Epithelial cell of esophagus (primary cell): ENCODE measurements around the gene DMAC2.
"Not testable (repeated sequence)": the region's sequence is repeated elsewhere in the genome, so short reads cannot be mapped to it uniquely, and the experiment has no call there.

ENCODE experiments used
- DNase-seq: peaks from one replicate; pipeline ENCODE4 v3.0.0; 2010; ENCODE audit warnings: low read depth
- H3K4me3 ChIP-seq: 2 replicates; pipeline ENCODE4 v1.5.1; 2011; ENCODE audit warnings: mild to moderate bottlenecking, low read length, control low read depth
- TF ChIP-seq, protein P1 (sequence below): IDR thresholded peaks from 2 replicates; pipeline ENCODE4 v1.5.1; 2011; ENCODE audit warnings: low read depth, mild to moderate bottlenecking, low read length, control low read depth, inconsistent platforms; ENCODE audit not compliant: insufficient read depth; ENCODE audit errors: missing control alignments

DMAC2 gene

DNA sequence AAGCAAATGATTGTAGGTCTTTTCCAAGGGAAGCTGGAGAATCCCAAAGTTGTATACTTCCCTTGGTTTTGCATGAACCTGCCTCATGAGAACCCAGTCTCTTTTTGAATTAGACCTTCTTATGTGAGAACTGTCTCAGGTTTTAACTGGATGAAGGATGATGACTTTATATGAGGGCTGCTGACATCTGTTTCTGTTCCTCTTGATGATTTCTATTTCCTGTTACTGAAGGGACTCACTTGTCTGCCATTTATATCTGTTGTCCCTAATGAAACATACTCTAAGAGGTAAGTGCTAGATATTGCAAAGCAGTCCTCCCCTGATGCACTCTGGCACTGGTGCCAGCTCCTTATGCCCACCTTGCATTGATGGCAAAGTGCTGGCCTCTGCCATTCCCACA is 36.9 kb upstream of the DMAC2 start:
- H3K4me3 ChIP-seq: no peak overlapping the region
- DNase-seq: no peak
- TF ChIP-seq, protein P1, sequence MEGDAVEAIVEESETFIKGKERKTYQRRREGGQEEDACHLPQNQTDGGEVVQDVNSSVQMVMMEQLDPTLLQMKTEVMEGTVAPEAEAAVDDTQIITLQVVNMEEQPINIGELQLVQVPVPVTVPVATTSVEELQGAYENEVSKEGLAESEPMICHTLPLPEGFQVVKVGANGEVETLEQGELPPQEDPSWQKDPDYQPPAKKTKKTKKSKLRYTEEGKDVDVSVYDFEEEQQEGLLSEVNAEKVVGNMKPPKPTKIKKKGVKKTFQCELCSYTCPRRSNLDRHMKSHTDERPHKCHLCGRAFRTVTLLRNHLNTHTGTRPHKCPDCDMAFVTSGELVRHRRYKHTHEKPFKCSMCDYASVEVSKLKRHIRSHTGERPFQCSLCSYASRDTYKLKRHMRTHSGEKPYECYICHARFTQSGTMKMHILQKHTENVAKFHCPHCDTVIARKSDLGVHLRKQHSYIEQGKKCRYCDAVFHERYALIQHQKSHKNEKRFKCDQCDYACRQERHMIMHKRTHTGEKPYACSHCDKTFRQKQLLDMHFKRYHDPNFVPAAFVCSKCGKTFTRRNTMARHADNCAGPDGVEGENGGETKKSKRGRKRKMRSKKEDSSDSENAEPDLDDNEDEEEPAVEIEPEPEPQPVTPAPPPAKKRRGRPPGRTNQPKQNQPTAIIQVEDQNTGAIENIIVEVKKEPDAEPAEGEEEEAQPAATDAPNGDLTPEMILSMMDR: no peak

DNA sequence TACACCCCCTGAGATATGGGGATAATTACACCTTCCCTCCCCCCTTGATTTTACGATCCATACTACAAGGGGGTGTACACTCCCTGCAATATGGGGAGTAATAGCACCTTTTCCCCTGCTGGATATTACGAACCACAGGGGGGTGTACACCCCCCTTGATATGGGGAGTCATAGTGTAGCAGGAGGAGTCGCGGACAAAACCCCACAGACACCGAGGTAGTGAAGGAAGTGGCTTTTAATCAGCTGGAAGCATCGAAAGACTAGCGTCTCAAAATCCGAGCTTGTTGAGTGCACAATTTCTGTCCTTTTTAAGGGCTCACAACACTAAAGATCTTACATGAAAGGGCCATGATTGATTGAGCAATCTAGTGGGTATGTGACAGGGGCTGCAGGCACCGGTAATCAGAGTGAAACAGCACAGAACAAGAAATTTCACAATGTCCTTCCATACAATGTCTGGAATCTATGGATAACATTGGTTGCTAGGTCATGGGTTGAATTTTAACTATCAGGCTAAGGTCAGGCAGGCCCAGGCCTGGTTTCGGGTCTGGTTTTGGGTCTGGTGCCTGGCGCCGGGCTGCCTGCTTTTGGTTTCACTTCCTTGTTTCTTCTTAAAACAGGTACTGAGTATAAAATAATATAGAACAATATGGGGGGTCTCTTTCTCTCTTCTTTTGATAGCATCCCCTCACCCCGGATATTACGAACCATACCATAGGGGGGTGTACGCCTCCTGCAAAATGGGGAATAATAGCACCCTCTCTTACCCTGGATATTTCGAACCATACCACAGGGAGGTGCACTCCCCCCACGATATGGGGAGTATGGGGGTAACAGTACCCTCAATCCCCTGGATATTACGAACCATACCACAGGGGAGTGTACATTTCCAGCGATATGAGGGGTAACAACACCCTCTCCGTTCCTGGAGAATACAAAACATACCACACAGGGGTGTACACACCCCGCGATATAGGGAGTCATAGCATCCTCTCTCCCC is 23.8 kb upstream of the DMAC2 start:
- not testable (repeated sequence) for H3K4me3 ChIP-seq, DNase-seq

DNA sequence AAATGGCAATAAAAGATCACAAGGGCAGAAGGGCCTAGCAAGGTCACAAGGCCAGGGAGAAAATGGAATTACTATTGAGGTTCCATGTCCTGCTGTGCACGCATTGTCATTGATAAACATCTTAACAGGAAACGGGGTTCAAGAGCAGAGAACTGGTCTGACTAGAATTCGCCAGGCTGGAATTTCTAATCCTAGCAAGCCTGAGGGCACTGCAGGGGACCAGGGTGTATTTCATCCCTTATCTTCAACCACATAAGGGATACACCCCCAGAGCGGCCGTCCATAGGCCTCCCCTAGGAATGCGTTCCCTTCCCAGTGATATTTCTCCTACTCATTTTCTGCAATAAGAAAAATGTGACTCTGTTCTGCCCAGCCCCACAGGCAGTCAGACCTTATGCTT is 22.8 kb upstream of the DMAC2 start:
- TF ChIP-seq, protein P1: no peak
- no peak overlapping the region for H3K4me3 ChIP-seq
- DNase-seq: no peak

DNA sequence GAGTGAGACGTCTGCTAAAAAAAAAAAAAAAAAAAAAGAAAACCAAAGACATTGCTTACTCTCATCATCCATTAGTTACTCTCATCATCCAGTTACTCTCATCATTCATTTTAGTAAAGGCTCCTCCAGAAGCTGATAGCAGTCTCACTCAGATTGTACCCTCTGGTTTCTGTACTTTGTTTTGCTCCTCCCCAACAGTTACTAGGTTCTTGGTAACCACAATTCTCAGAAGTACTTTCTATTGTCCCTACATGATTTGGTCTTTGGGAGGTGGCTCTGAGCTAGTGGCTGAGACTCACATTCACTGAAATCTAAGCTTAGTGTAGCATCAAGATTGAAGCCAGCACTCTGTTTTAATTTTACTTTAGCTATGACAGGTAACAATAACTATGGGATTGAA is 17.5 kb upstream of the DMAC2 start:
- DNase-seq: no peak
- H3K4me3 ChIP-seq: no peak overlapping the region
- TF ChIP-seq, protein P1: no peak

DNA sequence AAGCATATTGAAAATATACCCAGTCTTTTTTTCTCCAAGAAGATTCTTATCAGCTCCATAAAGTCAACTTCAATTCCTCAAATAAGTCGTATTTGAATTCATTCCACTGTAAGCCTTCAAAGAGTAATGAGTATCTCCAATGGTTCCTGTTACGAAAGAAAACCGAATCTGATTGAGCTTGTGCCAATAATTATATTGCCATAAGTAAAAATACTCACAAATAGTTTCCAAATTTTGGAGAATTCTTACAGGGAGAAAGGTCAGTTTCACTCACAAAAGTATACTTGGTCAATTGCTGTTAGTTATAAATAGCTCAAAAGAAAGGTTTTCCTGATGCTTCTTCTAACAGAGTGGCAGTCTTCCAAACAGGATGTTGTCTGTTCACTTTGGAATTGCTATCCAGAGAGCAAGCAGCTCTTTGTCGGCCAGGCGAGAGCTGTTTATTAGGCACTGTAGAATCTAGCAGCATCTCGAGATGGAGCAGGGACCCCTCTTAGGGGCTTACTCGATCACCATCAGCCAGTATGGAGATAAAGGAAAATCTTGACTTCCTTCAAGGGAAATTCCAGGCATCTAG is 16.7 kb upstream of the DMAC2 start:
- TF ChIP-seq, protein P1: no peak
- DNase-seq: no peak
- no peak overlapping the region for H3K4me3 ChIP-seq

DNA sequence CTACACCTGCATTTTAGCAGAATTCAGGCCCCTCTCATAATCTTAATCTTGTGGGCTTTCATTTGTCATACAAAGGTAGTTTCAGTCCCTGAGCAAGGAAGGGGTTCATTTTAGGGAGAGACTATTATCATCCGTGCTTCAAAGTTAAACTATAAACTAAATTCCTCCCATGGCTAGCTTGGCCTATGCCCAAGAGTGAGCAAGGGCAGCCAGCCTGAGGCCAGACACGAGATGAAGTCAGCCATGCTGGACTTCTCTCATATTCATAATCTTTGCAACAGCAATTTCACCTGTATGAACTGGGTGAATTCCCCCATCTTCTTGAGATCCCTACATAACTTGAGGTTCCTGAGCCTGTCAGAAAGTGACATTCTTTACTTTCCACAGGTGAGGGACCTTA is 16.2 kb upstream of the DMAC2 start:
- no peak overlapping the region for H3K4me3 ChIP-seq
- no peak for DNase-seq
- TF ChIP-seq, protein P1: no peak

DNA sequence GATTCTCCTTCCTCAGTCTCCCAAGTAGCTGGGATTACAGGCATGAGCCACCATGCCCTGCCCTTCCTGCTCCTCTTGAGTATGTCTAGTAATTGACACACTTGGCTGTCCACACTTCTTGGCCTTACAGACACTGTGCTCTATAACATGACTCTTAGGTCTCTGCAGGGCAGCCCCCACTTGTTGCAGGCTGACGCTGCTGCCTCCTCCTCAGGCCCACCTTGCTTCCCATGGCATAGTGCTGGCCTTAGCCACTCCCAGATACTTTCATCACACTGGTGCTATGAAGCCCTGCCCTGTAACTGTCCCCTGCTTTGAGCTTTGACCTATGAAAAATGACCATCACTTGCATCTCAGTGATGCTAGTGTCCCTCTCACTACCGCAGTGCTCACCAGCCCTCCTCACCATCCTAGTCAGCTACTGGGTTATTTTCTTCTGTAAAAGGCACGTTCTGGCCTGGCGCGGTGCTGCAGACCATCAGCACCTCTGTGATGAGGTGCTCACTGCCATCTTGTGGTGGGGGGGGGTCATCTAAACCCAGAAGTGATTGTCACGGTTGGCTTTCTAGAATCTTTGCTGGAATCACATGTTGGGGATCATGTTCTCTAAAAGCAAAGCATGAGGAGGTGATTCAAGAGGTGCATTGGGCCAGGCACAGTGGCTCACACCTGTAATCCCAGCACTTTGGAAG is 13.0 kb upstream of the DMAC2 start:
- TF ChIP-seq, protein P1: no peak
- no peak for DNase-seq

More for the DNA sequence above, 13.0 kb upstream of the DMAC2 start:
- H3K4me3 ChIP-seq: no peak overlapping the region
